RWPE1 (cell line): ENCODE measurements around the gene CLPTM1L.
"Not testable (repeated sequence)": the region's sequence is repeated elsewhere in the genome, so short reads cannot be mapped to it uniquely, and the experiment has no call there.

Experiments used
- CTCF ChIA-PET: fragments of 350-600 bp; sonication (Branson Sonifier 250); formaldehyde crosslinking; extraction: SDS; loops from one replicate; lab custom pipeline; 2021; lab: Yijun Ruan, JAX
- POLR2A ChIA-PET: fragments of 400-600 bp; formaldehyde crosslinking; extraction: SDS; loops from one replicate; lab custom pipeline; 2020; ENCODE audit warnings: antibody characterized with exemption; ENCODE audit not compliant: low non-redundant PET; lab: Yijun Ruan, JAX
- DNase-seq: peaks from one replicate; pipeline ENCODE4 v3.0.0; 2012; ENCODE audit warnings: low spot score
- H3K27ac ChIP-seq: fragments of 450-650 bp; 2 replicates; pipeline ENCODE4 v1.5.1; 2017
- CTCF ChIP-seq: fragments of 450-650 bp; conservative IDR thresholded peaks from 2 replicates; pipeline ENCODE4 v1.5.1; 2017; ENCODE audit warnings: low read depth, mild to moderate bottlenecking

CLPTM1L gene

GRCh38 chr5:1294206-1294834, 50.6 kb downstream of the CLPTM1L start:
- ChIA-PET POLR2A (no interaction called here), CTCF (no interaction called here)
- DNase-seq = no peak
- H3K27ac ChIP-seq = no peak overlapping the region
- no peak for TF ChIP-seq CTCF

DNA sequence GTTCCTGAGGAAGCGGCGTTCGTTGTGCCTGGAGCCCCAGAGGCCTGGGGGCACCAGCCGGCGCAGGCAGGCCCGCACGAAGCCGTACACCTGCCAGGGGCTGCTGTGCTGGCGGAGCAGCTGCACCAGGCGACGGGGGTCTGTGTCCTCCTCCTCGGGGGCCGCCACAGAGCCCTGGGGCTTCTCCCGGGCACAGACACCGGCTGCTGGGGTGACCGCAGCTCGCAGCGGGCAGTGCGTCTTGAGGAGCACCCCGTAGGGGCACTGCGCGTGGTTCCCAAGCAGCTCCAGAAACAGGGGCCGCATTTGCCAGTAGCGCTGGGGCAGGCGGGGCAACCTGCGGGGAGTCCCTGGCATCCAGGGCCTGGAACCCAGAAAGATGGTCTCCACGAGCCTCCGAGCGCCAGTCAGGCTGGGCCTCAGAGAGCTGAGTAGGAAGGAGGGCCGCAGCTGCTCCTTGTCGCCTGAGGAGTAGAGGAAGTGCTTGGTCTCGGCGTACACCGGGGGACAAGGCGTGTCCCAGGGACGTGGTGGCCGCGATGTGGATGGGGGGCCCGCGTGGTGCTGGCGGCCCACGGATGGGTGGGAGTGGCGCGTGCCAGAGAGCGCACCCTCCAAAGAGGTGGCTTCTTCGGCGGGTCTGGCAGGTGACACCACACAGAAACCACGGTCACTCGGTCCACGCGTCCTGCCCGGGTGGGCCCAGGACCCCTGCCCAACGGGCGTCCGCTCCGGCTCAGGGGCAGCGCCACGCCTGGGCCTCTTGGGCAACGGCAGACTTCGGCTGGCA, 51.3 kb downstream of the CLPTM1L start:
- no peak for TF ChIP-seq CTCF
- H3K27ac ChIP-seq = no peak overlapping the region
- CTCF ChIA-PET = interaction anchor here (0.8 kb wide), 1 partner anchor 352 kb away, joined by 4 read pairs; no protein-coding TSS in a partner anchor
- POLR2A ChIA-PET = no interaction called here
- no peak for DNase-seq

GRCh38 chr5:1292846-1293415, 52.0 kb downstream of the CLPTM1L start:
- no peak overlapping the region for H3K27ac ChIP-seq
- TF ChIP-seq CTCF = no peak
- CTCF ChIA-PET = interaction anchor here (0.8 kb wide), 1 partner anchor 352 kb away, joined by 4 read pairs; no protein-coding TSS in a partner anchor
- POLR2A ChIA-PET = no interaction called here
- no peak for DNase-seq

DNA sequence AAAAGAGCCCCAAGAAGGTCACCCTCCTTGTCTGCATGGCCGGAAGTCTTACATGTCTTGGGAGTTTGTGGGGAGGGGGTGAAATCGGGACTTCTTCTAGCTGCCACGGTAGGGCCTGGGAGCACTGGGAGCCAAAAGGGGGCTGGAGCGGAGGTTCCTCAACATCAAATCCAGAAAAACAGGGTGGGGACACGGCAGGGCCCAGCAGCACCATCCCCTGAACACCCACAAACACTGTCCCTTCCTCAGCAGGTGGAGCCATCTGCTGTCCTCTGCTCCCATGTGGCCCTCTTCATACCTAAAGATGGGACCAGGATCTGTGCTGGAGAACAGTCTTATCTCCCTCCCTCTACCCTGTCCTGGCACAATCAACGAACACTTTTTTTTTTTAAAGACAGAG, 52.8 kb downstream of the CLPTM1L start:
- ChIA-PET CTCF (no interaction called here), POLR2A (no interaction called here)
- no peak overlapping the region for H3K27ac ChIP-seq
- no peak for DNase-seq
- TF ChIP-seq CTCF = no peak

GRCh38 chr5:1291611-1292080, 53.3 kb downstream of the CLPTM1L start:
- ChIA-PET POLR2A (no interaction called here), CTCF (no interaction called here)
- H3K27ac ChIP-seq = no peak overlapping the region
- no peak for DNase-seq
- no peak for TF ChIP-seq CTCF

- CTCF ChIA-PET, H3K27ac ChIP-seq, POLR2A ChIA-PET, DNase-seq: not testable (repeated sequence)
Measured at GRCh38 chr5:1290956-1291355, 53.9 kb downstream of the CLPTM1L start.

- POLR2A ChIA-PET, CTCF ChIA-PET, H3K27ac ChIP-seq, DNase-seq: not testable (repeated sequence)
Measured at GRCh38 chr5:1289559-1289958, 55.3 kb downstream of the CLPTM1L start.
